Measurements from ENCODE around the gene NCAPG.

- TF ChIP-seq CTCF (conservative IDR thresholded peaks at IDR 0.05 in 1 of 2, IDR thresholded peaks at IDR 0.05 in 1 of 2; ENCODE audit: extremely low read depth in 1 of 2, insufficient read depth in 1 of 2, low read depth in 1 of 2, low read length in 2 of 2) (no peak), EZH2 (IDR thresholded peaks at IDR 0.05; ENCODE audit: borderline replicate concordance, low read length) (no peak)
Observed at GRCh38 chr4:17866810-17867209, 56.0 kb downstream of the NCAPG start.

Measured in mammary epithelial cell (primary cell).